SK-N-SH treated with all-trans-retinoic acid at 6 μM for 48 hours (cell line): ENCODE measurements around the gene RNF17.

Experiments used
- ATAC-seq: fragments of 200-7000 bp; cut with Tn5 transposase; 3 replicates; pipeline ENCODE4 v1.9.1; 2020; ENCODE audit warnings: mild to moderate bottlenecking, moderate library complexity
- BACH2 ChIP-seq: fragments of 250-450 bp; sonication (Bioruptor Pico); IDR thresholded peaks from 2 replicates; pipeline ENCODE4 v1.9.0; 2021; ENCODE audit warnings: mild to moderate bottlenecking, borderline replicate concordance
- CREB5 ChIP-seq: fragments of 250-450 bp; sonication (Bioruptor Pico); IDR thresholded peaks from 2 replicates; pipeline ENCODE4 v1.5.1; 2020; ENCODE audit warnings: low read depth, mild to moderate bottlenecking, moderate library complexity
- CSDC2 ChIP-seq: fragments of 250-450 bp; sonication (Bioruptor Pico); IDR thresholded peaks from 2 replicates; pipeline ENCODE4 v1.5.0; 2020; ENCODE audit warnings: mild to moderate bottlenecking, moderate library complexity
- ESRRG ChIP-seq: fragments of 250-450 bp; sonication (Bioruptor Pico); IDR thresholded peaks from 2 replicates; pipeline ENCODE4 v1.6.1; 2021; ENCODE audit warnings: mild to moderate bottlenecking
- ISL1 ChIP-seq: fragments of 250-450 bp; sonication (Bioruptor Pico); IDR thresholded peaks from 2 replicates; pipeline ENCODE4 v2.1.2; 2022; ENCODE audit warnings: mild to moderate bottlenecking, moderate library complexity
- OSR1 ChIP-seq: fragments of 250-450 bp; sonication (Bioruptor Pico); IDR thresholded peaks from 2 replicates; pipeline ENCODE4 v1.8.0; 2022; ENCODE audit warnings: moderate library complexity, mild to moderate bottlenecking, inconsistent platforms
- PATZ1 ChIP-seq: fragments of 250-450 bp; sonication (Bioruptor Pico); IDR thresholded peaks from 2 replicates; pipeline ENCODE4 v1.8.0; 2020; ENCODE audit warnings: mild to moderate bottlenecking, moderate library complexity, borderline replicate concordance
- POU6F1 ChIP-seq: fragments of 250-450 bp; sonication (Bioruptor Pico); IDR thresholded peaks from 2 replicates; pipeline ENCODE4 v1.8.0; 2021; ENCODE audit warnings: low read depth, mild to moderate bottlenecking, moderate library complexity, borderline replicate concordance
- PPARA ChIP-seq: fragments of 250-450 bp; sonication (Bioruptor Pico); IDR thresholded peaks from 2 replicates; pipeline ENCODE4 v1.5.0; 2020; ENCODE audit warnings: mild to moderate bottlenecking, borderline replicate concordance
- RARB ChIP-seq: fragments of 250-450 bp; sonication (Bioruptor Pico); IDR thresholded peaks from 2 replicates; pipeline ENCODE4 v1.8.0; 2021; ENCODE audit warnings: mild to moderate bottlenecking, moderate library complexity
- SNAI2 ChIP-seq: fragments of 250-450 bp; sonication (Bioruptor Pico); IDR thresholded peaks from 2 replicates; pipeline ENCODE4 v1.5.0; 2020; ENCODE audit warnings: mild to moderate bottlenecking, moderate library complexity
- TCF4 ChIP-seq: fragments of 250-450 bp; sonication (Bioruptor Pico); IDR thresholded peaks from 2 replicates; pipeline ENCODE4 v1.8.0; 2021; ENCODE audit warnings: mild to moderate bottlenecking, moderate library complexity, borderline replicate concordance
- TOX ChIP-seq: fragments of 250-450 bp; sonication (Bioruptor Pico); IDR thresholded peaks from 2 replicates; pipeline ENCODE4 v1.8.0; 2021; ENCODE audit warnings: mild to moderate bottlenecking, moderate library complexity, borderline replicate concordance
- ZC3H10 ChIP-seq: fragments of 250-450 bp; sonication (Bioruptor Pico); IDR thresholded peaks from 2 replicates; pipeline ENCODE4 v1.5.1; 2021; ENCODE audit warnings: mild to moderate bottlenecking, moderate library complexity
- ZFP3 ChIP-seq: fragments of 250-450 bp; sonication (Bioruptor Pico); IDR thresholded peaks from 2 replicates; pipeline ENCODE4 v1.5.0; 2020; ENCODE audit warnings: mild to moderate bottlenecking, moderate library complexity
- ZFP30 ChIP-seq: fragments of 450-650 bp; formaldehyde crosslinking; IDR thresholded peaks from 2 replicates; pipeline ENCODE4 v1.5.0; 2022; ENCODE audit warnings: mild to moderate bottlenecking, moderate library complexity
- ZNF565 ChIP-seq: fragments of 450-650 bp; formaldehyde crosslinking; conservative IDR thresholded peaks from 2 replicates; pipeline ENCODE4 v1.5.0; 2020; ENCODE audit warnings: low read depth, mild to moderate bottlenecking, moderate library complexity
- ZNF70 ChIP-seq: fragments of 450-650 bp; formaldehyde crosslinking; IDR thresholded peaks from 2 replicates; pipeline ENCODE4 v1.5.0; 2020; ENCODE audit warnings: mild to moderate bottlenecking, moderate library complexity
- ZNF8 ChIP-seq: fragments of 450-650 bp; formaldehyde crosslinking; IDR thresholded peaks from 2 replicates; pipeline ENCODE4 v1.5.0; 2020; ENCODE audit warnings: mild to moderate bottlenecking, moderate library complexity
- TF ChIP-seq, protein P1 (sequence below): fragments of 250-450 bp; sonication (Bioruptor Pico); IDR thresholded peaks from 2 replicates; pipeline ENCODE4 v1.5.1; 2021; ENCODE audit warnings: mild to moderate bottlenecking, moderate library complexity
- TF ChIP-seq, protein P2 (sequence below): fragments of 250-450 bp; sonication (Bioruptor Pico); IDR thresholded peaks from 2 replicates; pipeline ENCODE4 v1.5.0; 2020; ENCODE audit warnings: mild to moderate bottlenecking, moderate library complexity

The RNF17 gene

GRCh38 chr13:24911133-24911908 lies 147.4 kb downstream of the RNF17 start:
- no peak for ATAC-seq
- TF ChIP-seq OSR1 (CRISPR knock-in tag) (no peak), ZC3H10 (no peak), CREB5 (CRISPR knock-in tag) (no peak), BACH2 (no peak), POU6F1 (CRISPR knock-in tag) (no peak), TCF4 (CRISPR knock-in tag) (no peak), SNAI2 (no peak), TOX (CRISPR knock-in tag) (no peak), ZNF70 (CRISPR knock-in tag) (no peak), ESRRG (CRISPR knock-in tag) (no peak), RARB (CRISPR knock-in tag) (no peak), ISL1 (no peak), ZNF8 (CRISPR knock-in tag) (no peak), ZFP3 (CRISPR knock-in tag) (no peak), PPARA (CRISPR knock-in tag) (no peak), ZFP30 (CRISPR knock-in tag) (no peak)
- TF ChIP-seq, protein P1, sequence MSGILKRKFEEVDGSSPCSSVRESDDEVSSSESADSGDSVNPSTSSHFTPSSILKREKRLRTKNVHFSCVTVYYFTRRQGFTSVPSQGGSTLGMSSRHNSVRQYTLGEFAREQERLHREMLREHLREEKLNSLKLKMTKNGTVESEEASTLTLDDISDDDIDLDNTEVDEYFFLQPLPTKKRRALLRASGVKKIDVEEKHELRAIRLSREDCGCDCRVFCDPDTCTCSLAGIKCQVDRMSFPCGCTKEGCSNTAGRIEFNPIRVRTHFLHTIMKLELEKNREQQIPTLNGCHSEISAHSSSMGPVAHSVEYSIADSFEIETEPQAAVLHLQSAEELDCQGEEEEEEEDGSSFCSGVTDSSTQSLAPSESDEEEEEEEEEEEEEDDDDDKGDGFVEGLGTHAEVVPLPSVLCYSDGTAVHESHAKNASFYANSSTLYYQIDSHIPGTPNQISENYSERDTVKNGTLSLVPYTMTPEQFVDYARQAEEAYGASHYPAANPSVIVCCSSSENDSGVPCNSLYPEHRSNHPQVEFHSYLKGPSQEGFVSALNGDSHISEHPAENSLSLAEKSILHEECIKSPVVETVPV = no peak
- TF ChIP-seq, protein P2, sequence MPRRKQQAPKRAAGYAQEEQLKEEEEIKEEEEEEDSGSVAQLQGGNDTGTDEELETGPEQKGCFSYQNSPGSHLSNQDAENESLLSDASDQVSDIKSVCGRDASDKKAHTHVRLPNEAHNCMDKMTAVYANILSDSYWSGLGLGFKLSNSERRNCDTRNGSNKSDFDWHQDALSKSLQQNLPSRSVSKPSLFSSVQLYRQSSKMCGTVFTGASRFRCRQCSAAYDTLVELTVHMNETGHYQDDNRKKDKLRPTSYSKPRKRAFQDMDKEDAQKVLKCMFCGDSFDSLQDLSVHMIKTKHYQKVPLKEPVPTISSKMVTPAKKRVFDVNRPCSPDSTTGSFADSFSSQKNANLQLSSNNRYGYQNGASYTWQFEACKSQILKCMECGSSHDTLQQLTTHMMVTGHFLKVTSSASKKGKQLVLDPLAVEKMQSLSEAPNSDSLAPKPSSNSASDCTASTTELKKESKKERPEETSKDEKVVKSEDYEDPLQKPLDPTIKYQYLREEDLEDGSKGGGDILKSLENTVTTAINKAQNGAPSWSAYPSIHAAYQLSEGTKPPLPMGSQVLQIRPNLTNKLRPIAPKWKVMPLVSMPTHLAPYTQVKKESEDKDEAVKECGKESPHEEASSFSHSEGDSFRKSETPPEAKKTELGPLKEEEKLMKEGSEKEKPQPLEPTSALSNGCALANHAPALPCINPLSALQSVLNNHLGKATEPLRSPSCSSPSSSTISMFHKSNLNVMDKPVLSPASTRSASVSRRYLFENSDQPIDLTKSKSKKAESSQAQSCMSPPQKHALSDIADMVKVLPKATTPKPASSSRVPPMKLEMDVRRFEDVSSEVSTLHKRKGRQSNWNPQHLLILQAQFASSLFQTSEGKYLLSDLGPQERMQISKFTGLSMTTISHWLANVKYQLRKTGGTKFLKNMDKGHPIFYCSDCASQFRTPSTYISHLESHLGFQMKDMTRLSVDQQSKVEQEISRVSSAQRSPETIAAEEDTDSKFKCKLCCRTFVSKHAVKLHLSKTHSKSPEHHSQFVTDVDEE (CRISPR knock-in tag) = no peak
- TF ChIP-seq, all 23 proteins: peak for 0

- TF ChIP-seq TOX (CRISPR knock-in tag) (no peak), ESRRG (CRISPR knock-in tag) (no peak), OSR1 (CRISPR knock-in tag) (no peak), CSDC2 (no peak), ZNF565 (CRISPR knock-in tag) (no peak), RARB (CRISPR knock-in tag) (no peak), TCF4 (CRISPR knock-in tag) (no peak), PATZ1 (CRISPR knock-in tag) (no peak)
- ATAC-seq = no peak
These were observed 152.5 kb downstream of the RNF17 start for GRCh38 chr13:24916464-24916863.

- TF ChIP-seq CSDC2 = no peak
- no peak for TF ChIP-seq PPARA (CRISPR knock-in tag)
- ATAC-seq = no peak
These were observed 157.0 kb downstream of the RNF17 start for GRCh38 chr13:24921003-24921402.
